Activated naive CD8-positive, alpha-beta T cell treated with anti-CD3 and anti-CD28 coated beads, Interleukin-2, amount 50 U/mL, for 24 hours (primary cell): ENCODE measurements around the gene SLC66A2.
"Not testable (repeated sequence)": the region's sequence is repeated elsewhere in the genome, so short reads cannot be mapped to it uniquely, and the experiment has no call there.

Experiments
- ATAC-seq: fragments of 150-1000 bp; cut with Tn5 transposase; one replicate; pipeline ENCODE4 v1.10.0; 2021
- DNase-seq: peaks from one replicate; pipeline ENCODE4 v3.0.0; 2021
- H3K27ac Mint-ChIP-seq: one replicate; pipeline ENCODE4 v1.8.0; 2021; ENCODE audit warnings: mild to moderate bottlenecking, mixed read lengths
- H3K27me3 Mint-ChIP-seq: one replicate; pipeline ENCODE4 v1.8.0; 2021; ENCODE audit warnings: mixed read lengths
- H3K36me3 Mint-ChIP-seq: one replicate; pipeline ENCODE4 v1.8.0; 2021; ENCODE audit warnings: low read depth, mixed read lengths
- H3K4me1 Mint-ChIP-seq: one replicate; pipeline ENCODE4 v1.8.0; 2021; ENCODE audit warnings: mixed read lengths
- H3K4me3 Mint-ChIP-seq: one replicate; pipeline ENCODE4 v1.8.0; 2021; ENCODE audit warnings: mild to moderate bottlenecking, moderate library complexity, mixed read lengths
- H3K9me3 Mint-ChIP-seq: one replicate; pipeline ENCODE4 v1.8.0; 2021; ENCODE audit warnings: mixed read lengths

The SLC66A2 gene

GRCh38 chr18:79866889-79867574 is 84.4 kb downstream of the SLC66A2 start:
- H3K36me3 Mint-ChIP-seq: no peaks in the 10 kb centered on the region
- no peaks in the 10 kb centered on the region for H3K4me1 Mint-ChIP-seq
- H3K4me3 Mint-ChIP-seq: no peak overlapping the region
- H3K27ac Mint-ChIP-seq: no peak overlapping the region
- peaks cover 4% of the 10 kb centered on the region for H3K27me3 Mint-ChIP-seq
- DNase-seq (no peak), ATAC-seq (no peak)
- H3K9me3 Mint-ChIP-seq: peaks cover 8% of the 10 kb centered on the region

GRCh38 chr18:79865951-79866350 is 85.5 kb downstream of the SLC66A2 start:
- not testable (repeated sequence) for H3K36me3 Mint-ChIP-seq, DNase-seq, H3K4me1 Mint-ChIP-seq, H3K27ac Mint-ChIP-seq, ATAC-seq, H3K4me3 Mint-ChIP-seq
- Mint-ChIP-seq H3K9me3 (peaks cover 17% of the 10 kb centered on the region), H3K27me3 (peaks cover 11% of the 10 kb centered on the region)

GRCh38 chr18:79864955-79865354 is 86.5 kb downstream of the SLC66A2 start:
- not testable (repeated sequence) for H3K4me1 Mint-ChIP-seq, ATAC-seq, H3K27ac Mint-ChIP-seq, DNase-seq, H3K36me3 Mint-ChIP-seq, H3K4me3 Mint-ChIP-seq
- peaks cover 16% of the 10 kb centered on the region for H3K27me3 Mint-ChIP-seq
- peaks cover 19% of the 10 kb centered on the region for H3K9me3 Mint-ChIP-seq

- H3K36me3 Mint-ChIP-seq: no peaks in the 10 kb centered on the region
- ATAC-seq: no peak
Observed at GRCh38 chr18:79864006-79864725, 87.3 kb downstream of the SLC66A2 start.

GRCh38 chr18:79863161-79864005 is 88.1 kb downstream of the SLC66A2 start:
- no peak overlapping the region for H3K4me3 Mint-ChIP-seq

More at GRCh38 chr18:79864006-79864725, 87.3 kb downstream of the SLC66A2 start:
- Mint-ChIP-seq H3K27me3 (peaks cover 17% of the 10 kb centered on the region), H3K4me3 (no peak overlapping the region), H3K4me1 (no peaks in the 10 kb centered on the region), H3K9me3 (peaks cover 19% of the 10 kb centered on the region), H3K27ac (no peak overlapping the region)
- no peak for DNase-seq

GRCh38 chr18:79862562-79862961 is 88.9 kb downstream of the SLC66A2 start:
- no peaks in the 10 kb centered on the region for H3K36me3 Mint-ChIP-seq
- H3K4me3 Mint-ChIP-seq: no peak overlapping the region
- DNase-seq: no peak
- H3K27ac Mint-ChIP-seq: no peak overlapping the region
- H3K9me3 Mint-ChIP-seq: peaks cover 19% of the 10 kb centered on the region
- no peaks in the 10 kb centered on the region for H3K4me1 Mint-ChIP-seq
- H3K27me3 Mint-ChIP-seq: peaks cover 20% of the 10 kb centered on the region
- ATAC-seq: no peak

More at GRCh38 chr18:79863161-79864005, 88.1 kb downstream of the SLC66A2 start:
- DNase-seq: no peak
- Mint-ChIP-seq H3K27ac (no peak overlapping the region), H3K9me3 (peaks cover 19% of the 10 kb centered on the region), H3K36me3 (no peaks in the 10 kb centered on the region), H3K27me3 (peaks cover 20% of the 10 kb centered on the region), H3K4me1 (no peaks in the 10 kb centered on the region)
- no peak for ATAC-seq

GRCh38 chr18:79861687-79862086 is 89.8 kb downstream of the SLC66A2 start:
- no peak overlapping the region for H3K27ac Mint-ChIP-seq
- H3K36me3 Mint-ChIP-seq: no peaks in the 10 kb centered on the region
- H3K4me1 Mint-ChIP-seq: no peaks in the 10 kb centered on the region
- ATAC-seq (no peak), DNase-seq (no peak)
- H3K27me3 Mint-ChIP-seq: peaks cover 22% of the 10 kb centered on the region
- peaks cover 19% of the 10 kb centered on the region for H3K9me3 Mint-ChIP-seq
- no peak overlapping the region for H3K4me3 Mint-ChIP-seq

GRCh38 chr18:79859314-79859713 is 92.1 kb downstream of the SLC66A2 start:
- H3K4me3 Mint-ChIP-seq: no peak overlapping the region
- peaks cover 19% of the 10 kb centered on the region for H3K9me3 Mint-ChIP-seq
- ATAC-seq: no peak
- H3K27ac Mint-ChIP-seq: no peak overlapping the region
- DNase-seq: no peak
- peaks cover 25% of the 10 kb centered on the region for H3K27me3 Mint-ChIP-seq
- H3K36me3 Mint-ChIP-seq: no peaks in the 10 kb centered on the region
- H3K4me1 Mint-ChIP-seq: peaks cover 4% of the 10 kb centered on the region

- Mint-ChIP-seq H3K27me3 (peaks cover 22% of the 10 kb centered on the region), H3K9me3 (peaks cover 12% of the 10 kb centered on the region), H3K4me1 (peaks cover 4% of the 10 kb centered on the region), H3K27ac (peak overlapping the region; percentile 27), H3K4me3 (no peak overlapping the region), H3K36me3 (no peaks in the 10 kb centered on the region)
- no peak for ATAC-seq
- no peak for DNase-seq
Observed at GRCh38 chr18:79857082-79857671, 94.3 kb downstream of the SLC66A2 start.

- peak; percentile 49 for ATAC-seq
- no peak for DNase-seq
- no peaks in the 10 kb centered on the region for H3K36me3 Mint-ChIP-seq
- peaks cover 15% of the 10 kb centered on the region for H3K27me3 Mint-ChIP-seq
- H3K4me1 Mint-ChIP-seq: peaks cover 4% of the 10 kb centered on the region
- H3K4me3 Mint-ChIP-seq: no peak overlapping the region
- H3K9me3 Mint-ChIP-seq: peaks cover 4% of the 10 kb centered on the region
- no peak overlapping the region for H3K27ac Mint-ChIP-seq
Observed at GRCh38 chr18:79856119-79857007, 95.1 kb downstream of the SLC66A2 start.

GRCh38 chr18:79855147-79855933 is 96.1 kb downstream of the SLC66A2 start:
- Mint-ChIP-seq H3K27me3 (peaks cover 10% of the 10 kb centered on the region), H3K4me3 (no peak overlapping the region), H3K36me3 (no peaks in the 10 kb centered on the region), H3K27ac (no peak overlapping the region), H3K9me3 (no peaks in the 10 kb centered on the region), H3K4me1 (peaks cover 4% of the 10 kb centered on the region)
- ATAC-seq (no peak), DNase-seq (no peak)

- H3K4me1 Mint-ChIP-seq: peaks cover 4% of the 10 kb centered on the region
- no peaks in the 10 kb centered on the region for H3K9me3 Mint-ChIP-seq
- H3K27me3 Mint-ChIP-seq: peaks cover 7% of the 10 kb centered on the region
- H3K36me3 Mint-ChIP-seq: no peaks in the 10 kb centered on the region
- DNase-seq (no peak), ATAC-seq (no peak)
- no peak overlapping the region for H3K27ac Mint-ChIP-seq
- H3K4me3 Mint-ChIP-seq: no peak overlapping the region
Observed at GRCh38 chr18:79853993-79854364, 97.5 kb downstream of the SLC66A2 start.
